HepG2 (cell line): Measurements from ENCODE around the gene ATP2B3. TPM values are rescaled to one million over a fixed set of nuclear protein-coding genes. Genes with fewer than 3 reads are reported as not detected.

Source experiments
- AKAP8 ChIP-seq: sonication (generic); formaldehyde crosslinking; IDR thresholded peaks from 2 replicates; pipeline ENCODE4 v1.5.1; 2020; ENCODE audit warnings: mild to moderate bottlenecking, missing genetic modification reagents
- ERF ChIP-seq: IDR thresholded peaks from 2 replicates; pipeline ENCODE4 v1.6.1; 2018; ENCODE audit warnings: missing biosample characterization, missing genetic modification reagents
- GTF3A ChIP-seq: sonication (generic); formaldehyde crosslinking; conservative IDR thresholded peaks from 2 replicates; pipeline ENCODE4 v1.4.0; 2020; ENCODE audit warnings: mild to moderate bottlenecking, missing genetic modification reagents
- JARID2 ChIP-seq: sonication (generic); formaldehyde crosslinking; IDR thresholded peaks from 2 replicates; pipeline ENCODE4 v1.8.1; 2023; ENCODE audit warnings: missing genetic modification reagents, inconsistent platforms; ENCODE audit not compliant: insufficient replicate concordance
- KDM2A ChIP-seq: sonication (generic); formaldehyde crosslinking; IDR thresholded peaks from 2 replicates; pipeline ENCODE4 v1.4.0; 2020; ENCODE audit warnings: low read depth, missing genetic modification reagents, borderline replicate concordance
- KLF6 ChIP-seq: IDR thresholded peaks from 2 replicates; pipeline ENCODE4 v1.8.0; 2016; ENCODE audit warnings: missing biosample characterization, missing genetic modification reagents
- MLX ChIP-seq: IDR thresholded peaks from 2 replicates; pipeline ENCODE4 v1.6.1; 2016
- SALL1 ChIP-seq: sonication (generic); formaldehyde crosslinking; IDR thresholded peaks from 2 replicates; pipeline ENCODE4 v1.8.0; 2022; ENCODE audit warnings: mild to moderate bottlenecking, missing genetic modification reagents
- TFE3 ChIP-seq: IDR thresholded peaks from 2 replicates; pipeline ENCODE4 v1.6.1; 2016
- ZBTB40 ChIP-seq, 2 experiments: fragments of 450-650 bp in 1 of 2; sonication (generic) in 1 of 2; formaldehyde crosslinking in 1 of 2; IDR thresholded peaks; 2 replicates each; pipeline versions ENCODE4 v1.6.1 to v1.8.0; 2016 to 2022; ENCODE audit warnings: antibody characterized with exemption in 1 of 2, mild to moderate bottlenecking in 1 of 2, missing genetic modification reagents in 1 of 2
- ZMYM2 ChIP-seq: sonication (generic); formaldehyde crosslinking; IDR thresholded peaks from 2 replicates; pipeline ENCODE4 v1.8.0; 2022; ENCODE audit warnings: mild to moderate bottlenecking, missing genetic modification reagents
- ZNF143 ChIP-seq: sonication (generic); formaldehyde crosslinking; IDR thresholded peaks from 2 replicates; pipeline ENCODE4 v1.4.0; 2020; ENCODE audit warnings: missing genetic modification reagents
- ZNF33B ChIP-seq: sonication (generic); formaldehyde crosslinking; IDR thresholded peaks from 2 replicates; pipeline ENCODE4 v1.5.1; 2020; ENCODE audit warnings: mild to moderate bottlenecking, missing genetic modification reagents
- ZNF414 ChIP-seq: sonication (generic); formaldehyde crosslinking; IDR thresholded peaks from 2 replicates; pipeline ENCODE4 v1.5.0; 2020; ENCODE audit warnings: missing genetic modification reagents
- ZXDC ChIP-seq: sonication (generic); formaldehyde crosslinking; IDR thresholded peaks from 2 replicates; pipeline ENCODE4 v1.5.0; 2020; ENCODE audit warnings: mild to moderate bottlenecking, missing genetic modification reagents
- polyA plus RNA-seq, 8 experiments: library from polyadenylated mRNA; depleted of rRNA in 3 of 8; stranded (reverse) in 7 of 8; unstranded in 1 of 8; fragments of >200 nt; fragmentation: Illumina TruSeq in 4 of 8; extraction: Trizol in 4 of 8; gene quantifications; 2 replicates each; pipeline versions ENCODE4 v1.2.1 to v1.2.3, GENCODE V29; 2011 to 2016; ENCODE audit warnings: low read depth in 4 of 8, missing spikeins in 1 of 8, mixed read lengths in 1 of 8; ENCODE audit not compliant: insufficient read depth in 1 of 8
- total RNA-seq, 5 experiments: library from RNA; depleted of rRNA; stranded (reverse); fragments of >200 nt; fragmentation: Illumina TruSeq; extraction: Trizol; gene quantifications; 2 replicates each; pipeline ENCODE4 v1.2.3, GENCODE V29; 2016; ENCODE audit warnings: low read depth in 1 of 5

The ATP2B3 gene
- total and polyA plus RNA-seq, 2 of the 13 experiments (the other 11 are each of a cell fraction or from before 2014, with no cell fraction given): not detected

- TF ChIP-seq ZNF414 (CRISPR knock-in tag) (no peak; the same call in 1 of the 2 replicates), JARID2 (CRISPR knock-in tag) (no peak), ZXDC (CRISPR knock-in tag) (peak; percentile 62), MLX (CRISPR knock-in tag) (no peak), AKAP8 (peak; percentile 93), SALL1 (peak; percentile 82), KDM2A (CRISPR knock-in tag) (no peak; the same call in 1 of the 2 replicates), ZMYM2 (CRISPR knock-in tag) (no peak), TFE3 (CRISPR knock-in tag) (peak; percentile 67), ERF (CRISPR knock-in tag) (peak; percentile 63), ZBTB40 (IDR thresholded peaks at IDR 0.05) (no peak), ZBTB40 (CRISPR knock-in tag; IDR thresholded peaks at IDR 0.05) (no peak), ZNF33B (CRISPR knock-in tag) (no peak), ZNF143 (CRISPR knock-in tag) (peak; percentile 31; the same call in 1 of the 2 replicates), KLF6 (0 out of 2 replicates have a peak, but pooled peaks have one; percentile 31), GTF3A (no peak)
These were observed 110.3 kb downstream of the ATP2B3 start (continued) for GRCh38 chrX:153627675-153628111.
